GM23338 (cell line): ENCODE measurements around the gene NUP205. TPM values are rescaled to one million over a fixed set of nuclear protein-coding genes. Genes with fewer than 3 reads are reported as not detected.

Source experiments
- ATAC-seq: fragments of 200-7000 bp; cut with Tn5 transposase; 3 replicates; pipeline ENCODE4 v1.9.1; 2020
- DNase-seq: peaks from one replicate; pipeline ENCODE4 v3.0.0-alpha.2; 2015; ENCODE audit warnings: low spot score
- H2AFZ ChIP-seq: fragments of 200-600 bp; sonication (generic); 2 replicates; pipeline ENCODE4 v1.8.0; 2016; ENCODE audit warnings: antibody characterized with exemption, mild to moderate bottlenecking, moderate library complexity
- H3F3A ChIP-seq: fragments of 200-600 bp; sonication (generic); replicated peaks from 2 replicates; pipeline ENCODE4 v1.8.0; 2017; ENCODE audit warnings: antibody characterized with exemption, mixed run types, low read depth
- H3K27ac ChIP-seq: fragments of 200-600 bp; sonication (generic); 2 replicates; pipeline ENCODE4 v1.6.1; 2016; ENCODE audit warnings: low read depth
- H3K27me3 ChIP-seq: fragments of 200-600 bp; sonication (generic); 2 replicates; pipeline ENCODE4 v1.8.0; 2016; ENCODE audit warnings: mild to moderate bottlenecking, mixed run types, moderate library complexity; ENCODE audit not compliant: insufficient read depth
- H3K36me3 ChIP-seq: fragments of 200-600 bp; sonication (generic); 2 replicates; pipeline ENCODE4 v1.8.0; 2016; ENCODE audit warnings: mild to moderate bottlenecking; ENCODE audit not compliant: insufficient read depth
- H3K4me1 ChIP-seq: fragments of 200-600 bp; sonication (generic); 2 replicates; pipeline ENCODE4 v1.8.0; 2016; ENCODE audit warnings: mild to moderate bottlenecking, moderate library complexity; ENCODE audit not compliant: insufficient read depth
- H3K4me2 ChIP-seq: fragments of 200-600 bp; sonication (generic); 2 replicates; pipeline ENCODE4 v1.7.1; 2017; ENCODE audit warnings: mixed run types
- H3K4me3 ChIP-seq: fragments of 200-600 bp; sonication (generic); 2 replicates; pipeline ENCODE4 v1.6.1; 2016; ENCODE audit warnings: mixed run types
- H3K79me2 ChIP-seq: fragments of 200-600 bp; sonication (generic); replicated peaks from 2 replicates; pipeline ENCODE4 v1.8.0; 2017; ENCODE audit warnings: mild to moderate bottlenecking; ENCODE audit not compliant: insufficient read depth
- H3K9me2 ChIP-seq: fragments of 200-600 bp; sonication (generic); 2 replicates; pipeline ENCODE4 v1.8.0; 2017; ENCODE audit not compliant: insufficient read depth
- H4K20me1 ChIP-seq: fragments of 200-600 bp; sonication (generic); replicated peaks from 2 replicates; pipeline ENCODE4 v1.8.0; 2017; ENCODE audit warnings: mild to moderate bottlenecking; ENCODE audit not compliant: insufficient read depth
- H3K27ac Mint-ChIP-seq: 2 replicates; pipeline ENCODE4 v1.8.0; 2020; ENCODE audit warnings: inconsistent platforms, mild to moderate bottlenecking, moderate library complexity, mixed read lengths
- H3K27me3 Mint-ChIP-seq: 3 replicates; pipeline ENCODE4 v1.8.0; 2022; ENCODE audit warnings: low read depth, mild to moderate bottlenecking, moderate library complexity, mixed read lengths, inconsistent platforms; ENCODE audit not compliant: insufficient read depth, poor library complexity
- H3K36me3 Mint-ChIP-seq: 3 replicates; pipeline ENCODE4 v1.8.0; 2021; ENCODE audit warnings: low read depth, mild to moderate bottlenecking, inconsistent platforms, moderate library complexity, mixed read lengths
- H3K4me1 Mint-ChIP-seq: 3 replicates; pipeline ENCODE4 v1.8.0; 2020; ENCODE audit warnings: mild to moderate bottlenecking, inconsistent platforms, mixed read lengths
- H3K4me3 Mint-ChIP-seq: 3 replicates; pipeline ENCODE4 v1.8.0; 2021; ENCODE audit warnings: moderate library complexity, mild to moderate bottlenecking, inconsistent platforms, mixed read lengths
- H3K9me3 Mint-ChIP-seq: 3 replicates; pipeline ENCODE4 v1.8.0; 2020; ENCODE audit warnings: moderate library complexity, mild to moderate bottlenecking, inconsistent platforms, mixed read lengths
- CREB1 ChIP-seq: fragments of 250-450 bp; sonication (Bioruptor Pico); IDR thresholded peaks from 2 replicates; pipeline ENCODE4 v1.5.0; 2020; ENCODE audit warnings: low read depth, mild to moderate bottlenecking, moderate library complexity
- EZH2 ChIP-seq: fragments of 200-600 bp; sonication (generic); IDR thresholded peaks from one replicate; pipeline ENCODE4 v1.8.0; 2017; ENCODE audit warnings: antibody characterized with exemption, mild to moderate bottlenecking, low read depth; ENCODE audit not compliant: unreplicated experiment
- POLR2AphosphoS5 ChIP-seq: IDR thresholded peaks from 2 replicates; pipeline ENCODE4 v1.6.1; 2016; ENCODE audit warnings: antibody characterized with exemption, low read depth
- REST ChIP-seq: IDR thresholded peaks from one replicate; pipeline ENCODE4 v1.6.1; 2018; ENCODE audit warnings: antibody characterized with exemption; ENCODE audit not compliant: unreplicated experiment
- ZNF462 ChIP-seq: fragments of 250-450 bp; sonication (Bioruptor Pico); IDR thresholded peaks from 2 replicates; pipeline ENCODE4 v1.5.0; 2020; ENCODE audit warnings: mild to moderate bottlenecking, moderate library complexity
- polyA plus RNA-seq: library from polyadenylated mRNA; unstranded; fragments of >200 nt; fragmentation: Nextera tagmentation; extraction: Ambion mirVana; gene quantifications from 2 replicates; pipeline ENCODE4 v1.2.1, GENCODE V29; 2016
- total RNA-seq: library from RNA; depleted of rRNA; stranded (reverse); fragments of >200 nt; shearing (Covaris generic); gene quantifications from 2 replicates; pipeline ENCODE4 v1.2.3, GENCODE V29; 2014

Gene NUP205
- total and polyA plus RNA-seq, 2 experiments from 2014 or later = 150 to 212 TPM

DNA sequence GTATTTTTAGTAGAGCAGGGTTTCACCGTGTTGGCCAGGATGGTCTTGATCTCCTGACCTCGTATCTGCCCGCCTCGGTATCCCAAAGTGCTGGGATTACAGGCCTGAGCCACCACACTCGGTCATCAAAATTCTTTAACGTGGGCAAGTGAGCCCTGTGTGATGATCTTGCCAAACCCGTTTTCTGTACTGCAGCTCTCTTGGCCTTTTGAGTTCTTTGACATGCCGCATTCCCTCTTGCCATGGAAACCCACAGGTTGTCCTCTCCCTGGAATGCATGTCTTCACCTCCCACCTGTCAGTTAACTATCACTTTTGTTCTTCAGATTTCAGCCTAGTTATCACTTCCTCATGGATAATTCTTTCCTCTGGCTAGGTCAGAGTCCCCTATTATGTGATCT is 5.0 kb downstream of the NUP205 start:
- peaks cover 3% of the 10 kb centered on the region; the same call in 1 of the 2 replicates for H3F3A ChIP-seq
- 0 out of 2 replicates have a peak, but pooled peaks cover 2% of the 10 kb centered on the region for H3K36me3 ChIP-seq
- no peak for TF ChIP-seq EZH2
- TF ChIP-seq REST = no peak
- TF ChIP-seq CREB1 (CRISPR knock-in tag) = 0 out of 2 replicates have a peak, but pooled peaks have one; percentile 9
- TF ChIP-seq ZNF462 = 0 out of 2 replicates have a peak, but pooled peaks have one; percentile 36
- TF ChIP-seq POLR2AphosphoS5 = no peak
- ATAC-seq (peak; percentile 68), DNase-seq (peak; percentile 93)
- H3K27ac ChIP-seq = peak overlapping the region; percentile 96
- no peak overlapping the region for H2AFZ ChIP-seq
- peaks cover 26% of the 10 kb centered on the region for H4K20me1 ChIP-seq
- Mint-ChIP-seq H3K4me1 (peaks cover 27% of the 10 kb centered on the region), H3K36me3 (peaks cover 33% of the 10 kb centered on the region), H3K27me3 (peaks cover 3% of the 10 kb centered on the region), H3K4me3 (peak overlapping the region; percentile 49), H3K9me3 (peaks cover 5% of the 10 kb centered on the region; the same call in 1 of the 3 replicates), H3K27ac (peak overlapping the region; percentile 97)
- H3K9me2 ChIP-seq = no peaks in the 10 kb centered on the region
- H3K79me2 ChIP-seq = peaks cover 95% of the 10 kb centered on the region
- H3K27me3 ChIP-seq = no peaks in the 10 kb centered on the region
- peak overlapping the region; percentile 5; the same call in 1 of the 2 replicates for H3K4me3 ChIP-seq
- H3K4me1 ChIP-seq = peaks cover 45% of the 10 kb centered on the region
- peak overlapping the region; percentile 8; the same call in 1 of the 2 replicates for H3K4me2 ChIP-seq
